DND-41 (cell line): ENCODE results near the gene UBXN4.
A peak's percentile ranks its signal among the peaks of the same experiment; 100 is the strongest.

Experiments used
- ATAC-seq: fragments of 200-7000 bp; cut with Tn5 transposase; 3 replicates; pipeline ENCODE4 v1.9.1; 2021; ENCODE audit warnings: low read depth; ENCODE audit not compliant: insufficient read depth
- DNase-seq: peaks from one replicate; pipeline ENCODE4 v3.0.0-alpha.2; 2020
- H2AFZ ChIP-seq: 2 replicates; pipeline ENCODE4 v1.6.0; 2012; ENCODE audit warnings: low read depth, low read length
- H3K27ac ChIP-seq: 2 replicates; pipeline ENCODE4 v1.5.1; 2012; ENCODE audit warnings: low read length, inconsistent platforms
- H3K27me3 ChIP-seq: fragments of 200-600 bp; sonication (generic); 2 replicates; pipeline ENCODE4 v1.6.0; 2012; ENCODE audit warnings: low read length, mild to moderate bottlenecking, inconsistent platforms; ENCODE audit not compliant: insufficient read depth, poor library complexity
- H3K36me3 ChIP-seq: 2 replicates; pipeline ENCODE4 v1.5.1; 2012; ENCODE audit warnings: low read length, inconsistent platforms; ENCODE audit not compliant: insufficient read depth
- H3K4me1 ChIP-seq: 2 replicates; pipeline ENCODE4 v1.5.1; 2012; ENCODE audit warnings: mild to moderate bottlenecking, low read length; ENCODE audit not compliant: insufficient read depth
- H3K4me2 ChIP-seq: 2 replicates; pipeline ENCODE4 v1.6.0; 2012; ENCODE audit warnings: mild to moderate bottlenecking, moderate library complexity, low read length, inconsistent platforms; ENCODE audit not compliant: insufficient read depth
- H3K4me3 ChIP-seq, 2 experiments: fragments of 200-600 bp in 1 of 2; shearing (Covaris generic) in 1 of 2; 2 replicates each; pipeline ENCODE4 v1.5.1; 2012 to 2016; ENCODE audit warnings: inconsistent platforms in 2 of 2, low read length in 2 of 2, mild to moderate bottlenecking in 2 of 2, low read depth in 1 of 2, moderate library complexity in 1 of 2
- H3K79me2 ChIP-seq: 2 replicates; pipeline ENCODE4 v1.6.0; 2012; ENCODE audit warnings: low read length, inconsistent platforms; ENCODE audit not compliant: insufficient read depth
- H3K9ac ChIP-seq: 2 replicates; pipeline ENCODE4 v1.6.0; 2012; ENCODE audit warnings: low read depth, mild to moderate bottlenecking, inconsistent platforms, low read length, moderate library complexity
- H3K9me3 ChIP-seq: 2 replicates; pipeline ENCODE4 v1.5.1; 2012; ENCODE audit warnings: low read length, moderate library complexity, mild to moderate bottlenecking, inconsistent platforms; ENCODE audit not compliant: insufficient read depth, severe bottlenecking
- H4K20me1 ChIP-seq: 2 replicates; pipeline ENCODE4 v1.6.0; 2012; ENCODE audit warnings: low read length; ENCODE audit not compliant: insufficient read depth
- EZH2 ChIP-seq: IDR thresholded peaks from 3 replicates; pipeline ENCODE4 v1.6.1; 2012; ENCODE audit warnings: borderline replicate concordance, low read depth, mild to moderate bottlenecking, moderate library complexity, low read length, inconsistent platforms; ENCODE audit not compliant: severe bottlenecking
- TF ChIP-seq, protein P1 (sequence below): IDR thresholded peaks from 2 replicates; pipeline ENCODE4 v1.5.1; 2012; ENCODE audit warnings: borderline replicate concordance, low read length, moderate library complexity, mild to moderate bottlenecking; ENCODE audit not compliant: poor library complexity, severe bottlenecking; ENCODE audit errors: extremely low read depth

UBXN4 gene

DNA sequence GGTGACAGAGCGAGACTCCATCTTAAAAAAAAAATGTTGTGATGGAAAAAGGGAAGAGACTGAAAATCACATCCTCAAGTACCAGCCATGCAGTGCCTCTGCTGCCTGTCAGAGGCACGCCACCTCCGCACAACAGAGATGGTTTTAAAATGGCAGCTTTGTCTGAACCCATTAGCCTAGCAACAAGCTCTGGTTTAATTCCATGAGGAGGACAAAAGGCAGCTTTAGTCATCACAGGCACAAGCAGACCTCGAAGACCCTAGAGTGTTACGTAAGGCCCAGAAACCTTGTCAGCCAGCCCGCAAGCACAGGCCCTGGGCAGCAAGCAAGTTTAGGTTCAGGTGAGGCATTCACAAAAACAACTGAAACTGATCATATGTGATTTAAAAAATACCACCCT lies 84.9 kb downstream of the UBXN4 start:
- Histone ChIP-seq H3K36me3 (peaks cover 40% of the 10 kb centered on the region), H3K27me3 (no peaks in the 10 kb centered on the region), H3K4me2 (0 out of 2 replicates have a peak overlapping the region, but pooled peaks have one; percentile 72), H3K79me2 (peaks cover 46% of the 10 kb centered on the region), H2AFZ (no peak overlapping the region), H3K4me3 (no peak overlapping the region), H3K4me1 (peaks cover 63% of the 10 kb centered on the region), H3K27ac (peak overlapping the region; percentile 97), H3K9me3 (peaks cover 9% of the 10 kb centered on the region), H4K20me1 (no peaks in the 10 kb centered on the region), H3K9ac (peak overlapping the region; percentile 63; the same call in 1 of the 2 replicates)
- ATAC-seq (no peak), DNase-seq (no peak)
- TF ChIP-seq, protein P1, sequence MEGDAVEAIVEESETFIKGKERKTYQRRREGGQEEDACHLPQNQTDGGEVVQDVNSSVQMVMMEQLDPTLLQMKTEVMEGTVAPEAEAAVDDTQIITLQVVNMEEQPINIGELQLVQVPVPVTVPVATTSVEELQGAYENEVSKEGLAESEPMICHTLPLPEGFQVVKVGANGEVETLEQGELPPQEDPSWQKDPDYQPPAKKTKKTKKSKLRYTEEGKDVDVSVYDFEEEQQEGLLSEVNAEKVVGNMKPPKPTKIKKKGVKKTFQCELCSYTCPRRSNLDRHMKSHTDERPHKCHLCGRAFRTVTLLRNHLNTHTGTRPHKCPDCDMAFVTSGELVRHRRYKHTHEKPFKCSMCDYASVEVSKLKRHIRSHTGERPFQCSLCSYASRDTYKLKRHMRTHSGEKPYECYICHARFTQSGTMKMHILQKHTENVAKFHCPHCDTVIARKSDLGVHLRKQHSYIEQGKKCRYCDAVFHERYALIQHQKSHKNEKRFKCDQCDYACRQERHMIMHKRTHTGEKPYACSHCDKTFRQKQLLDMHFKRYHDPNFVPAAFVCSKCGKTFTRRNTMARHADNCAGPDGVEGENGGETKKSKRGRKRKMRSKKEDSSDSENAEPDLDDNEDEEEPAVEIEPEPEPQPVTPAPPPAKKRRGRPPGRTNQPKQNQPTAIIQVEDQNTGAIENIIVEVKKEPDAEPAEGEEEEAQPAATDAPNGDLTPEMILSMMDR = peak; percentile 2
- no peak for TF ChIP-seq EZH2

DNA sequence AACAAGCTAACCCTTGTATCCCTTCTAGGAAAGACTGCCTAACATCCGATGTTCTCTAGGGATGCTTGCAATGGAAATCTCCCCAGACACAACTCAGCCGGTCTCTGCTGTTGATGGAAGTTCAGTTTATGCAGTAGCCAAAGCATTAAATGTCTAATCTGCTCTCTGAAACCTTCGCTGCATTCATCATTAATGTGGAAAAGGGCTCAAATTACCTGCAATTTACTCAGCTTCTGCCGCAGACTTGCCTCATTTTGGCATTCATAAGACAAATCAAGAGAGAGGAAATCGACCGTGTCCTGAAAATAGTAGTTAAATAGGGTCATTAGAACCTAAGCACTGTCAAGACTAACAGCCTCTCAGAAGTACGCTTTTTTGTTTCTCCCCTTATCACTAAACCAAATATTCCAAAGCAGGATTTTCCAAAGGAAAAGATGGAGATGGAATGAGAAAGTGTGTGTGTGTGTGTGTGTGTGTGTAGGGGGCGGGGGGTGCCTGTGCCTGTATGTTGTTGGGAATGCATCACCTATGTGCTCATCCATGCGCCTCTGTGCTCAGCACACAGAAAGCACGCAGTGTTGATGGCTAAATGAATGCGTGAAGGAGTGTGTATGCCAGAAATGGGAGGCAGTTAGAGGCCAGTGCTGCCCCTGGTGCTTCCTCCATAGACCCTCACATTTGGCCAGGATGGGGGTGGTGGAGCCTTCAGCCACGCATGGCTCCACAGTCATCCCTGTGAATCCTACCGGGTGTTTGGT lies 87.9 kb downstream of the UBXN4 start:
- peak; percentile 5 for DNase-seq
- H3K79me2 ChIP-seq = peaks cover 19% of the 10 kb centered on the region
- TF ChIP-seq EZH2 = no peak
- TF ChIP-seq, protein P1 = no peak

DNA sequence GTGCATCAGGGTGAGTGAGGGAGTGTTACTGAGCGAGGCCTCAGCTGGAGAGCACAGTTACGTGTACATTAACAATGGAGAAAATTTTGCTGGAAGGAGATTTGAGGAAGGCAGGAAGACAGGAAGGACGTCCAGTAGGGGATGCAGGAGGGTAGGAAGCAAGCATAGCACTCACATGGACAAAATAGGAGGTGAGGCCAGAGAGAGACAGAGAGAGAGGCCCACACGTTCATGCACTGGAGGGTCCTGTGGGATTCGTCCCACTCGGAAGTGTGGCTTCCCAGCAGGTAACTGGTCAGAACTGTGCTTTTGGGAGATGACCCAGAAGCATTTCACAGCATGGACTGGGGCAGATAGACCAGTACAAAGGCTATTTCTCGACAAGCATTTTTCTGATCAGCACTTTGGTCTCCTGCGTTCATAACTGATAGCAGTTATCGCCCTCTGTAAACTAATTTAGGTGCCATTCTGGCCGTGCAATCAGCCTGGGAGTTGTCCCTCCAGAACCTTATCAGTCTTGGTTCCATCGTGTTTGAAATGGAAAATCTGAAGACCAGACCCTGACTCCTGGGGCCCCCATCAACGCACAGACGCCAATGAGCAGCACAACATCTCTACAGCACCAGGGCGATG lies 89.6 kb downstream of the UBXN4 start:
- no peak for ATAC-seq
- peaks cover 35% of the 10 kb centered on the region for H3K4me1 ChIP-seq

More for the DNA sequence above, 87.9 kb downstream of the UBXN4 start:
- Histone ChIP-seq H3K4me2 (no peak overlapping the region), H3K9ac (no peak overlapping the region), H2AFZ (no peak overlapping the region), H3K4me3 (no peak overlapping the region), H3K27me3 (no peaks in the 10 kb centered on the region), H3K4me1 (peaks cover 36% of the 10 kb centered on the region), H3K36me3 (peaks cover 17% of the 10 kb centered on the region; the same call in 1 of the 2 replicates), H3K27ac (peak overlapping the region; percentile 43), H3K9me3 (no peaks in the 10 kb centered on the region), H4K20me1 (no peaks in the 10 kb centered on the region)
- no peak for ATAC-seq

More for the DNA sequence above, 89.6 kb downstream of the UBXN4 start:
- H4K20me1 ChIP-seq = no peaks in the 10 kb centered on the region
- peaks cover 19% of the 10 kb centered on the region for H3K79me2 ChIP-seq
- TF ChIP-seq, protein P1 = no peak
- no peak for TF ChIP-seq EZH2
- peaks cover 17% of the 10 kb centered on the region; the same call in 1 of the 2 replicates for H3K36me3 ChIP-seq
- DNase-seq = peak; percentile 3
- no peak overlapping the region for H3K9ac ChIP-seq
- no peaks in the 10 kb centered on the region for H3K9me3 ChIP-seq
- no peaks in the 10 kb centered on the region for H3K27me3 ChIP-seq
- H3K4me2 ChIP-seq = no peak overlapping the region
- H3K27ac ChIP-seq = peak overlapping the region; percentile 47; the same call in 1 of the 2 replicates
- H2AFZ ChIP-seq = no peak overlapping the region
- H3K4me3 ChIP-seq = no peak overlapping the region
